Left renal pelvis (tissue), 4 donors: ENCODE results near the gene MAP7. TPM values are rescaled to one million over a fixed set of nuclear protein-coding genes. Genes with fewer than 3 reads are reported as not detected.
"Not testable (repeated sequence)": the region's sequence is repeated elsewhere in the genome, so short reads cannot be mapped to it uniquely, and the experiment has no call there.

Experiments used
- DNase-seq, 4 donors: peaks; one replicate each; pipeline ENCODE4 v3.0.0-alpha.2; 2013; ENCODE audit warnings: low read depth in 4 of 4, low spot score in 3 of 4
- polyA plus RNA-seq, 4 donors: library from polyadenylated mRNA; unstranded; fragments of 120-200 nt; gene quantifications; one replicate each; pipeline ENCODE4 v1.2.1, GENCODE V29; 2013; ENCODE audit not compliant: insufficient read length in 4 of 4

Gene MAP7
- polyA plus RNA-seq, 4 donors: 0.94 to 36.3 (median 32.0) TPM

DNA sequence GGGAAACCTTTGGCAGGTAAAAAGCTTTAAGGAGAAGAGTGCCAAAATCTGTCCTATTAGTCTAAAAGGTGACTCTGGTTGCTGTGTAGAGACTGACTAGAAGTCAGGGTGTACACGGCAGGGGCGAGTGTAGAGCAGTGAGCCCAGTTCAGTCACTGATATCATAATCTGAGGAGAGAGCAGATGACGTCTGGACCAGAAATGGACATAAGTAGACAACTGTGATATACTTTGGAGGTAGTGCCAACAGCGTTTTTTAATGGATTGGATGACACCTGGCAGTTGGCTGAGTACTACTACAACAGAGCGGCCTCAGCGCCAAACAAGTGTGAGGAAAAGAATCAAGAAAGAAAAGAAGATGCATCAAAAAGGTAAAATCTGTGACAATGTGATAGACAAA lies 76.0 kb downstream of the MAP7 start:
- no peak for DNase-seq

DNA sequence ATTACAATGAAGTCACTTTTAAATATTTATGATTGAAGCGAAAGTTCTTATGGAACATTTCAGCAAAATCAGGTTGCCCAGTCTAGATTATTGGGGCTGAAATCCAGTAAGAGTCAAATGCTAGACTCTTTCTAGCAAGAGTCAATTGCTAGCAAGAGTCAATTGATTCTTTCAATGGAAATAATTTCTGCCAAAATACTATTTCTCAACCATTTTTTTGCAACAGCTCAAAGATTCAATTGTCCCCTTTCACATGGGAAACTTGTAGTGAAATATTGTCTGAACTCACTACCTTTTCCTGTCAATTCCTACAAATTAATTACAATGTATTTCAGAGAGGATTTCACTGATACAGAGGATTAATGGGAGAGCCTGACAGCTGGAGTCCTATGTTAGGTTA lies 78.3 kb downstream of the MAP7 start:
- no peak for DNase-seq

DNA sequence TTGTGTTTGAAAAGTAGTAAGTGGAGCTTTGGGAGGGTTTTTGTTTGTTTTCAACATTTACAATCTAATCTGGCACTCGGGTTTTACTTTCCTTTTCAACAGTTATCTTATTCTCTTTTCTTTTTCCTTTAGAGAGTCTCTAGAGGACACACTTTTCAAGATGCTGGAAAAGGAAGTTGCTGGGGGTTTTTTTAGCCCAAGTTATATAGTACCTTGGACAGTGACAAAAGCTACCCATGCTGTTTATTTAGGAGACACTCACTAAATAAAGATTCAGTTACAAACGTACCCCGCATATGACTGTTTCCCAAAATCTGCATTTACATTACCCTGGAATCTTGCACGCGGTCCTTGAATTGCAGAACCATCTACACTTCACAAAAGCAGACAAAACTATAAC lies 78.8 kb downstream of the MAP7 start:
- DNase-seq: no peak

DNA sequence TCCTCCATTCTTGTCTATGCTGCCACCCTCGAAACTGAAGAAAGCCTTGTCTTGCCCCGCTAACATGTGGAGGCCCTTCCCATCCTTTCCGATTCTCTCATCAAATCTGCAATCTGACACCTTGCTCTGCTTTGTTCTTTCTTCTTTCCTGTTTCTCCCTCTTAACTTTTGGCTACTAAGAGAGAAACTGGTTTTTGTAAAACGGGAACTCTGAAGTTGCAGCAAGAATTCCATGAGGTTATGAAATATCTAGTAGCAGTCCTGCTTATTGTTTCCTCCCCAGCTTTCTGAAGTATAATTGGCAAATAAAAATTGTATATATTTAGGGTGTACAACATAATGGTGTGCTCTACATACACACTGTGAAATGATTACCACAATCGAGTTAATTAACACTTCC lies 80.2 kb downstream of the MAP7 start:
- DNase-seq: no peak

DNA sequence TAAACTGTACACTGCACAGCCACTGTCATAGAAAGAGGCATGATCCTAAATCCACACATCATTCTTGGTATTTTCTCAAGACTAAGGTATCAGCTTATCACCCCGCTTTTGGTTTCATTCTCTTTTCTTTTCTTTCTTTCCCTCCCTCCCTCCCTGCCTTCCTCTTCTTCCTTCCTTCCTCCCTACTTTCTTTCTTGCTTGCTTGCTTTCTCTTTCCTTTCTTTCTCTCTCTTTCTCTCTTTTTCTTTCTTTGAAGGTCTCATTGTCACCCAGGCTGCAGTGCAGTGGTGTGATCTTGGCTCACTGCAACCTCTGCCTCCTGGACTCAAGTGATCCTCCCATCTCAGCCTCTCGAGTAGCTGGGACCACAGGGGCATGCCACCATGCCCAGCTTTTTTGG lies 81.1 kb downstream of the MAP7 start:
- no peak for DNase-seq

DNA sequence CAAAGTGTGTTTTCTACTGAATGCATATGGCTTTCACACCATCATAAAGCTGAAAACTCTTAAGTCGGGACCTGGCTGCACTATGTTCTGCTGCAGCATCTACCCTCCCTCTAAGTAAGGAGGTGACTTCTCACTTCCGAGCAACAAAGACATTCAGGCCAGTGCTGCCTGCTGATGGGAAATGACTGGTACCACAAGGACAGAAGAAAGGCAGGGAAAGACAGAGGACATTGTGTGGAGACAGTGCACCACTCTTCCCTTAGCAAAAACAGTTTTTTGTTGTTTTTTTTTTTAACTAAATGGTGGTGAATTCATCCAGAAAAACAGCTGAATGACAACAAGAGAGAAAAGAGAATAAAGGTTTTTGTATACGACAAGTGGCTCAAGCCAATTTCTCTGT lies 81.5 kb downstream of the MAP7 start:
- no peak for DNase-seq

DNA sequence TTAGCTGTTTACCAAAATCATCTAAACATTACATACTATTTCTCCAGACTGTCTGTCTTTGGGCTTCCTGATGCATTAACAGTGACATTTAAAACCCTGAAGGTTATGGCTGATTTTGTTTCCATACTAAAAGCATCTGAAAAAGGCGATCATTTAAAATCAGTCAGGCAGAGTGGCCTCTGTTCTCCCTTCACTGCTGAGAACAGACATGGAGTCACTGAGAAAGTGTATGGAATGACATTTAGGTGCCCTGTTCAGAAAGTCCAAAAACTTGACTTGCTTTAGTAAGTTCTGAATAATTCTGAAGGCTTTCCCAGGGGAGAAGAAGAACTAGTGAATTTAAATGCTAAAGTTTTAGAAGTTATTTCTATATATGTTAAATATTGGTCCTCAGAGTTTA lies 83.0 kb downstream of the MAP7 start:
- DNase-seq: no peak

DNA sequence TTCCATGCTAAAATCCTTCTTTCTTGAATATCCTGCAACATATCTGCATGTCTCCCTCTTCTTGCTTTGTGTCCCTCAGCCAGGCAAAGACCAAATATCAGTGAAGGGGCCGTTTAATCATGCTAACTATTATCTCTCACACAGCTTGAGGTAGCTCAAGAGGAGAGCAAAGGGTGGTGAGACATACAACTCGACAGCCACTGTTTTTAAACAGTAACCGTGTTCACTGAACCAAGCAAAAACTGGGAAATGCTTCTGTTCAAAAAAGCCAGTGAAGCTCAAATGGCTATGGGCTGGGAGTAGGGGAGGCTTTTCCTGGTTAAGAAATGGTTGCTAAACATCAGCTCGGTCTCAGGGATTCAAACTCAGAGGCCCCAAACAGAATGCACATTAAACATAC lies 83.4 kb downstream of the MAP7 start:
- peak in 3 of 4 donors; percentile 10 to 37 (median 36) for DNase-seq

DNA sequence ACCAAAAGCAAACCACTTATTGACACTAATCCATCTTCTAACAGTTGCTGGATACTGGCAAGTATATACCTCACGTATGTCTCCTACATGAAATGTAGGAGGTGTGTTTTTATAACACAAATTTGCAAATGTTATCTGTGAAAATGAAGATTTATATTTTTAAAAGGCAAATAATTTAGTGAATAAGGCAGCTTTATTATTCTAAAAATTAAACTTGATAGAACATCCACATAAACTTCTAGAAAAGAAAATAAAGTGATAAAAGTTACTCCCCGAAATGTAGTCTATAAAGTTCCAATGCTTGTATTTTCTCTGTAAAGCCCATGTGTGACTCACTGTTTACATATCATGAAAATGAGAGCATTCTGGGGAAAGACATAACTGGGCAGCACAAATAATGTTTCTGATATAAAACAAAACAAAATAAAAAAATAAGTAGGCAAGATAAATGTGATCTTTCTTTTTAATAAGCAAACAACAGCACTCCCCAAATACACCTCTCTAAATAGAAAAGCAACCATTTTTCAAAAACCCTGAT lies 84.4 kb downstream of the MAP7 start:
- no peak for DNase-seq

DNA sequence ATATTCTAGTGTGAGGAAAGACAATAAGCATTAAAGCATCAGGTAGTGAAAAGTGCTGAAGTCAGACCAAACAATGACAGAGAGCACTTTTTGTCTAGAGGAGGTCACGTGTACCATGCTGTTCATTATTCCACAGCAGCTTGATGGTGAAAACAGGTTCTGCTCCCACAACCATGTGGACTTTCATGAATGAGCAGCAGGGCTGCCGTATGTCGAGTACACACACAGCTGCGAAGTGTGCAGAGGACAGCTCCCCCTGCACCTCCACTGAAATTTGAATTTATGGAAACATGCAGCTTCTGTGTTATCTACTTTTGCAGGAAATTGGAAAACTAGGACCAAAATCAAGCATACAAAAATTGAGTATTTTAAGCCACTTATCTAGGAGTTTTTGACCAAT lies 85.3 kb downstream of the MAP7 start:
- DNase-seq: no peak

DNA sequence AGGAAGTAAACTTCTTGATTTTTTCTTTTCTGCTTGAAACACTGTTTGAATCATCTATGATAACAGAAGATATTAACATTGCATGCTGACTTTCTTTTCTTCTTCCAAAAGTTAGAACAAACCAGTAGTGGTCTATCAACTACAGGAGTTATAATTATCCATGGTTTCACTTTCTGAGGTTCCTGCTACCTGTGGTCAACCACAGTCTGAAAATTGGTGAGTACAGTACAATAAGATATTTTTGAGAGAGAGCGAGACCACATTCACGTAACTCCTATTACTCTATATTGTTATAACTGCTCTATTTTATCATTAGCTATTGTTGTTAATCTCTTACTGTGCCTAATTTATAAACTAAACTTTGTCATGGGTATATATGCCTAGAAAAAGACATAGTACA lies 86.1 kb downstream of the MAP7 start:
- DNase-seq: no peak

DNA sequence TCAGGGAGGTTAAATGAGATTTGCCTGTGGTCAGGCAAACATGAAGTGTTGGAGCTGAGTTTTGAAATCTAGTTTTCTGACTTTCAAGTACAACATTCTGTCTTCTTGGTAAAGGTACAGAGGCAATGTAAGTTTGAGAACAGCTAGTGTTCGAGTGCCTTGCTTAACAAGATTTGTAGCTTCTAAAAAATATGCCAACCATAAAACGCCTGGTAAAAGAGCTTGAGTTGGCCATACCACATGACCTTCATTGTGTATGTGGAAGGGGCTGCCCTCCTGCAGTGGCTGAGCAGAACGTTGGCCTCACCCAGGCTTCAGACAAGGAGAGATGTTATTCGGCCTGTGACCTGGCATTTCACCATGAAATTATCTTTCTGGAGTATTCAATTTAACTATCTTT lies 86.5 kb downstream of the MAP7 start:
- no peak for DNase-seq

DNA sequence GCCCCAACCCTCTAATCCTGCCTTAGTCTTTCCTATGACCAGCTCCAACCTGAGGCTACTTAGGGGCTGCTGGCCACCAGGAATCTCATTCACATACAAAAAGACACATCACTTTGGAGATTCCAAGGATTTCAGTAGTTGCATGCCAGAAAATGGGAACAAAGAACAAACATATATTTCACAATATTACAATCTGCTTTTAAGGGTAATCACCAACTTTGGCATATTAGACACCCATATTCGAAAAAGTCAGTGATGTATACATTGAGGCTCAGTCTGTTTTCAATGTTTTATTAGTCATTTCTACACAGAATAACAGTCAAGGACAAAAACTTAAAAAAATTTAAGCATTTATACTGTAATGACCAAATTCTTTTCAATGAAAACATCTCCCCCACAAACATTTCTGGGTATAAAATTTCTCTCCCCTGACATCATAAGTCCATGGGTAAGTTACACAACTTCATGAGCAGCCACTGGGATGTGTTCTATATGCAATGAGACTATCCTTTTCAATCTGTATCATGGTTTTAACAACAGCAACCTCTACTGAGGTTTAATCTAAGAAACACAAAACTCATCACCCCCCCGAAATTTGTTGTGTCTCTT lies 103.5 kb downstream of the MAP7 start:
- no peak for DNase-seq

DNA sequence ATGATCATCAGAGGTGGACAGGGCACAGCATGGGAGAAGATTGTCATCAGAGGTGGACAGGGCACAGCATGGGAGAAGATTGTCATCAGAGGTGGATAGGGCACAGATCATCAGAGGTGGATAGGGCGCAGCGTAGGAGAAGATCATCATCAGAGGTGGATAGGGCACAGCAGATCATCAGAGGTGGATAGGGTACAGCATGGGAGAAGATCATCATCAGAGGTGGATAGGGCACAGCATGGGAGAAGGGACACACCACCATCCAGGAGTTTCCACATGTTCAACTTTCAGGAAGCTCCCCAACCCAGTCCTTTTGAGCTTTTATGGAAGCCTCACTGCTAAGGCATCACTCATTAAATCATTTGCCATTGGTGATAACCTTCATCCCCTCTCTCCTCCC lies 104.1 kb downstream of the MAP7 start:
- DNase-seq: no peak

DNA sequence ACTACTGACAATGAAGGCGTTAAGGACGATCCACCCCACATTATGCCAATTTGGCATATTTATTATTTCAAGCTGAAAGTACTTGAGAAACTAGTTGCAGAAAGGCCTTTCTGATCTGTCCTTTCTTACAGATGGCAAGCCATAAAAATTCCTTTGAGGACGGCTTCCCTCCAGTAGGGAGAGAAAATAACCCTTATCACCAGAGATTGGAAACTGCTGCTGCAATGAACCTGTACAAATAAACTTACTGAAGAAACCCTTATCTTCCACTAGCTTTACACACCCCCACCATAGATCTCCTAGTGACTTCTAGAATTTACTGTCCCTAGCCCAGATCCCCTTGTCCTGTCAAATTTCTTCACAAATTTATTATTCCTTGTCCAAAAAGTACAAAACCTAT lies 105.2 kb downstream of the MAP7 start:
- DNase-seq: no peak

DNA sequence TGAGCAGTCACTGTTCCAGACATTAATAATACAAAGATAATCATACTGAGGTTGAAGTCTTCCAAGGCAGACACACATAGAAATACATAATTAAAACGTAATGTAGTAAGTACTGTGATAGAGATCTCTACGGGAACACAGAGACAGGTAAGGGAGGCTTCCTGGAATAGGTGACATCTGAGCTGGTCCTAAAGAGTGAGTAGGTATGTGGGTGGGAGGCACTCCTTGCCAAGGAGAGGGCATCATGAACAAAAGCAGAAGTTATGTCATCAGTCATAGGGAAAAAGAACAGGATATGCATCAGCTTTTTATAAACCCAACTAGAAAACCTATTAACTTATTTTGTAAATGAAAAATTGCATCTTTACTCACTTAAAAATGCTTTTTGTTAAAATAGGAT lies 110.0 kb downstream of the MAP7 start:
- no peak for DNase-seq

DNA sequence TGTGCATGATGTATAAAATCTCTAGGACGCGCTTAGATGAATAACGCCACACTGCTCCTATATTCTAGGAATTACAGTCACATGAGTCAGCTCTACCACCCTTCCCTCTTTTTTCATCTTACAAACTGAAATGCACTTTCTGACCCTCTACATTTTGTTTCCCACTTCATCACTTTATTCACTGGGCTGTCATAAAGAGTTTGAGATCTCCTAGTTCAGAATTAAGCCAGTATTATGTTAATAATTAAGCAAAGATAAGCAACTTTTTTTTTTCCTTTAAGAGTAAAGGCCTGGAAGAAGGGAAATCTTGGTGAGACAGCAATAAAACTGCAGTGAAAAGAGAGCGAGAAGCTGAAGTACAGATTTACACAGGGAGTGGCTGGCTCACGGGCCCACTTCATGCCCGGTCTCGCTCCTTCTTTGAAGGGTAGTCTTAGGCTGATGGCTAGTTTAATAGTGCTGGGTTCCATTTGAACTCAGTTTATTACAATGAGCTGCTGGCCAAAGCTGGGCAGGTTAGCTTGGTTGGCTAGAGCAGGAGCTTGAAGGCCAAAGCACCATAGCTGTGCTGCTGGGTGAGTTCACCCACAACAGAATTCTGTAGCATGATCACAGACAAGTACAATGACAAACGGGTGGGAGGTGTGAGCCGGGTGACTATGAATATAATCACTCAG lies 110.6 kb downstream of the MAP7 start:
- DNase-seq: no peak

DNA sequence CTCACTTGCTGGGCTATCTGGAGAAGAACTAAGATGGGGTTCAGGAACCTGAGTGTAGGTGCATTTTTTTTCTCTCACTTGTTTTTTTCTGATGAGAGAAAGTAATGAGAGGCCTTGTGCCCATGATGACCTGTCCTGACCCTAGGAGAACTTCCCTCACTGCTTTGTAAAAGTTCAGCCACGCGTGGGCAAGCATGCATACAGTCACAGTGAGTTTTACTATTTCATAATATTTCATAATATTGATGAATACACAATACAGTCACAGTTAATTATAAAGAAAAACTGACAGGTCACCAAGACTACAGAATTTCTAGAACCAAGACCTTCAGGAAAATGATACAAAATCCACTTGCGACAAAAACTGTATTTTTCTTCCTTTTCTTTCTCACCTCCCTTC lies 111.8 kb downstream of the MAP7 start:
- DNase-seq: no peak

DNA sequence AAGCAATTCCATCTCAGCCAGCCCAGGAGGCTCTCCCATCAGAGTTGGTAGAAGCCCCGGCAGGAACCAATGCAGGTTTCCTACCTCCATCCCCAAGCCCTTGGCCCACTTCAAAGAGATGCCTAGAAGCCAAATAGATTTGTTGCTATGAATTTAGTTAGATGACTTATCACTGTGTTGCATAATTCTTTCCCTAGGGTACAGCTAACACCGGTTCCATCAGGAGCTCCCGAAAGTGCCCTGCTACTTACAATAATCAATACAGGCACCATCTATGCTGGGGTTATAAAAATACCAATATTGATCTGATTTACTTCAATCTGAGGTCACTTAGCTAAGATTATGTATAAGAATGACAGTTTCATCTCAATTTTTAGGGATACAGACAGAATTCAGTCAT lies 113.0 kb downstream of the MAP7 start:
- no peak for DNase-seq

DNA sequence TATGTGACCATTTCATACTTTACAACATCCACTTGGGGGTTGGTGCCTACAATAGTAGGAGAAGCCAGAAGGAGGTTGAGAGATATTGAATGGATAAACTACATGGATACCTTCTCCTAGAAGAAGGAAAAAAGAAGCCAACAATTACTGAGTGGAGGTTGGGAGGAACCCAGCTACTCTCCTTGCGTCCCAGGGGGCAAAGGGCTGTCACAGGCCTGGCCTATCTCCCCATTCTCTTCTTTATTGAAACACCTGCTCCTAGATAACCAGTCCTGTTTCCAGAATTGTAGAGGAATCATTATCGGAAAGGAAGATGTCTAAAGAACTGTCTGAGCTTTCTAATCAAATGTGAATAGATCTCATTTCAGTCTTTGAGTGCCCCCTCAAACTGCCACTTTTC lies 115.1 kb downstream of the MAP7 start:
- no peak for DNase-seq

DNA sequence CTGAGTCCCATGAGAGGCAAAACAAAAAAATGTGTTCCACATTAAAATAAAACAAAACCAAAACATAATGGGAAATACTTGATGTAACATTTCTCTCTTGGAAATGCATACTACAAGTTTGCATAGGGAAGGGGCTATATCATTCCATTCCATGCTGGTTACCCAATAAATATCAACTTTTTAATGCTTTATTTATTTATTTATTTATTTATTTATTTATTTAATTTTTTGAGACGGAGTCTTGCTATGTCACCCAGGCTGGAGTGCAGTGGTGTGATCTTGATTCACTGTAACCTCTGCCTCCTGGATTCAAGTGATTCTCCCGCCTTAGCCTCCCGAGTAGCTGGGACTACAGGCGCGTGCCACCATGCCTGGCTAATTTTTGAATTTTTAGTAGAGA lies 118.9 kb downstream of the MAP7 start:
- not testable (repeated sequence) for DNase-seq

DNA sequence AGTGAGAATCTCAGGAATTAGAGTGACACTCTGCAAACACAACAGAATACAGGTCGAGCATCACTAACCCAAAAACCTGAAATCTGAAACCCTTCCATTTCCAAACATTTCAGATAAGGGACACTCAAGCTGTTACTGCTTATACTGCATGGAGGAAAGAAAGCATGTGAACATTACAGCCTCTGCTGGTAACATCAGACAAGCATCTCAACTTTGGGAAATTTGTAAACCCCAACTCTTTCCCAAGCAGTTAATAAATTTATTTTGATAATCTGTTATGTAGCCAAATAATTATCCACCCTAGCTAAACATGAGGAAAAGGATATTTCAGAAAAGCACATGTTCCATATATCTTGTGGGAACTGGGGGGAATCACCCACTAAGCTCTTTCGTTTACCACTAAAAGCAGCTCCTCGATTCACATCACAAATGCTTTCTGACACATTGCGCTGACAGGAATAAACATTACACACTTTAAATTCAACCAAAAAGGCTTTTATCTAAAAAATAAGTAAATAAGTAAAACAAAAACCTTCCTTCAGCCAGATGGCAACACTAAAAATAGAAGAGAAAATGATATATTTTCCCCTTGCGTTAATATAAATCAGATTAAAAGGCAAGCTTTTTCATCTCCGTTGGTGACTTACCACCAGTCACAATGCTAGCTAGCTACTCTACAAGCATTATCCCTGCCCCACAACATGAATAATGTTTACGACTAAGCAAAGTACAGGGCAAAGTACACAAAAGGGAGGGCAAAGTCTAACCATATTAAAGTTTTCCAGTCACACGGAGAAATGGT lies 120.8 kb downstream of the MAP7 start:
- peak in 1 of 4 donors; percentile 24 for DNase-seq
